HepG2 (cell line): ENCODE results near the gene DGAT2. TPM values are rescaled to one million over a fixed set of nuclear protein-coding genes. Genes with fewer than 3 reads are reported as not detected.

Experiments
- DR1 ChIP-seq: sonication (generic); formaldehyde crosslinking; IDR thresholded peaks from 2 replicates; pipeline ENCODE4 v1.8.0; 2021; ENCODE audit warnings: mild to moderate bottlenecking, missing genetic modification reagents, inconsistent platforms
- KDM5B ChIP-seq: sonication (generic); formaldehyde crosslinking; IDR thresholded peaks from 2 replicates; pipeline ENCODE4 v1.4.0; 2020; ENCODE audit warnings: missing genetic modification reagents, mild to moderate bottlenecking, borderline replicate concordance
- MXD4 ChIP-seq: IDR thresholded peaks from 2 replicates; pipeline ENCODE4 v1.6.1; 2016; ENCODE audit warnings: mild to moderate bottlenecking, missing biosample characterization, missing genetic modification reagents
- NFE2L1 ChIP-seq: sonication (generic); formaldehyde crosslinking; IDR thresholded peaks from 2 replicates; pipeline ENCODE4 v1.4.0; 2020; ENCODE audit warnings: missing genetic modification reagents, mild to moderate bottlenecking, borderline replicate concordance
- ZNF775 ChIP-seq: sonication (generic); formaldehyde crosslinking; IDR thresholded peaks from 2 replicates; pipeline ENCODE4 v1.4.0; 2020; ENCODE audit warnings: missing genetic modification reagents, mild to moderate bottlenecking, moderate library complexity, borderline replicate concordance
- ZSCAN25 ChIP-seq: sonication (generic); formaldehyde crosslinking; IDR thresholded peaks from 2 replicates; pipeline ENCODE4 v1.8.0; 2022; ENCODE audit warnings: mild to moderate bottlenecking, missing genetic modification reagents
- polyA plus RNA-seq, 8 experiments: library from polyadenylated mRNA; depleted of rRNA in 3 of 8; stranded (reverse) in 7 of 8; unstranded in 1 of 8; fragments of >200 nt; fragmentation: Illumina TruSeq in 4 of 8; extraction: Trizol in 4 of 8; gene quantifications; 2 replicates each; pipeline versions ENCODE4 v1.2.1 to v1.2.3, GENCODE V29; 2011 to 2016; ENCODE audit warnings: low read depth in 4 of 8, missing spikeins in 1 of 8, mixed read lengths in 1 of 8; ENCODE audit not compliant: insufficient read depth in 1 of 8
- total RNA-seq, 5 experiments: library from RNA; depleted of rRNA; stranded (reverse); fragments of >200 nt; fragmentation: Illumina TruSeq; extraction: Trizol; gene quantifications; 2 replicates each; pipeline ENCODE4 v1.2.3, GENCODE V29; 2016; ENCODE audit warnings: low read depth in 1 of 5
- TF ChIP-seq, protein P1 (sequence below): sonication (generic); formaldehyde crosslinking; IDR thresholded peaks from 2 replicates; pipeline ENCODE4 v1.4.0; 2020; ENCODE audit warnings: missing genetic modification reagents, borderline replicate concordance
- TF ChIP-seq, protein P2 (sequence below): sonication (generic); formaldehyde crosslinking; conservative IDR thresholded peaks from 2 replicates; pipeline ENCODE4 v1.4.0; 2020; ENCODE audit warnings: missing genetic modification reagents
- TF ChIP-seq, protein P3 (sequence below): sonication (generic); formaldehyde crosslinking; IDR thresholded peaks from 2 replicates; pipeline ENCODE4 v1.4.0; 2020; ENCODE audit warnings: missing genetic modification reagents
- TF ChIP-seq, protein P4 (sequence below): sonication (generic); formaldehyde crosslinking; IDR thresholded peaks from 2 replicates; pipeline ENCODE4 v1.8.1; 2023; ENCODE audit warnings: mild to moderate bottlenecking, inconsistent platforms, moderate library complexity, missing genetic modification reagents, borderline replicate concordance
- TF ChIP-seq, protein P5 (sequence below), 2 experiments: IDR thresholded peaks; 2 replicates each; pipeline ENCODE4 v1.6.1; 2011 to 2012; ENCODE audit warnings: low read length in 2 of 2, borderline replicate concordance in 1 of 2, low read depth in 1 of 2, mild to moderate bottlenecking in 1 of 2, moderate library complexity in 1 of 2

The DGAT2 gene
- total and polyA plus RNA-seq, 2 of the 13 experiments (the other 11 are each of a cell fraction or from before 2014, with no cell fraction given), result 39.0 to 65.6 TPM

DNA sequence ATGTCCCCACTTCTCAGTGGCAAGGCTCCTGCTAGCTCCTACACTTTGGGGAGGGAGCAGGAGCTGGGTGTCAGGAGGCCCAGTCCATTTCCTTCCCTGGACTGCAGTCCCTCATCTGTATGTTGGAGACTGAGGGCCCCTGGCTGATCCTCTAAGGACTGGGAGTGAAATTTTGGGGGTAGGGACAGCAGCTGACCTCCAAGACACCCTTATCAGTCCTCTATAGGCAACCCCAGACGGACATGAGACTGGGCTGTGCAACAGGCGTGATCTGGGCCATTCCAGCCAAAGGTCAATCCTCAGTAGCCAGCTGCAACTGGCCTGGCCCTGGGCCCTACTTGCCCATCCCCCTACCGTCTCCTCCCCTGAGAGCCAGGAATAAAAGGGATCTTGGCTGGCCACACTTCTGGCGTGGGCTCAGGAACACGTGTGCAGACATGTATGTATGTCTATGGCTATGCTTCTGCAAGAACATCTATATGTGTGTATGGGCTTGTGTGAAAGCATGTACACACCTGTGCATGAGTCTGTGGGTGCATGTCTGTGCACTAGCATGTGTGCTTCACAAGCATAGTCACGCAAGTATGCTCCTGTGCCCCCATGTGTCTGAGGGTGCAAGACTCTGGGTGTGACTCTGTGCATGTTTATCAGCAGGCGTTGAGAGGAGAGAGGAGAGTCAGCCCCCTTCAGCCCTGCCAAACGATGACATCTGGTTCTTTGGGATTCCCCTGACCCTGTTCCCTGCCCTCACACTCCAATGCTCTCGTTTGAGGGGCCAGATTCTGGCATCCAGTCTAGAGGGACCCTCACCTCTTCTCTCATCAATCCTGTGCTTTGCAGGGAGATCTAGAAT lies 24.6 kb upstream of the DGAT2 start (continued):
- TF ChIP-seq NFE2L1 (CRISPR knock-in tag) (0 out of 2 replicates have a peak, but pooled peaks have one; percentile 30), ZSCAN25 (CRISPR knock-in tag) (peak; percentile 41; the same call in 1 of the 2 replicates), ZNF775 (no peak), MXD4 (CRISPR knock-in tag) (no peak), KDM5B (CRISPR knock-in tag) (peak; percentile 44; the same call in 1 of the 2 replicates), DR1 (CRISPR knock-in tag) (no peak)
- TF ChIP-seq, protein P1, sequence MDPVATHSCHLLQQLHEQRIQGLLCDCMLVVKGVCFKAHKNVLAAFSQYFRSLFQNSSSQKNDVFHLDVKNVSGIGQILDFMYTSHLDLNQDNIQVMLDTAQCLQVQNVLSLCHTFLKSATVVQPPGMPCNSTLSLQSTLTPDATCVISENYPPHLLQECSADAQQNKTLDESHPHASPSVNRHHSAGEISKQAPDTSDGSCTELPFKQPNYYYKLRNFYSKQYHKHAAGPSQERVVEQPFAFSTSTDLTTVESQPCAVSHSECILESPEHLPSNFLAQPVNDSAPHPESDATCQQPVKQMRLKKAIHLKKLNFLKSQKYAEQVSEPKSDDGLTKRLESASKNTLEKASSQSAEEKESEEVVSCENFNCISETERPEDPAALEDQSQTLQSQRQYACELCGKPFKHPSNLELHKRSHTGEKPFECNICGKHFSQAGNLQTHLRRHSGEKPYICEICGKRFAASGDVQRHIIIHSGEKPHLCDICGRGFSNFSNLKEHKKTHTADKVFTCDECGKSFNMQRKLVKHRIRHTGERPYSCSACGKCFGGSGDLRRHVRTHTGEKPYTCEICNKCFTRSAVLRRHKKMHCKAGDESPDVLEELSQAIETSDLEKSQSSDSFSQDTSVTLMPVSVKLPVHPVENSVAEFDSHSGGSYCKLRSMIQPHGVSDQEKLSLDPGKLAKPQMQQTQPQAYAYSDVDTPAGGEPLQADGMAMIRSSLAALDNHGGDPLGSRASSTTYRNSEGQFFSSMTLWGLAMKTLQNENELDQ (CRISPR knock-in tag), result no peak
- TF ChIP-seq, protein P2, sequence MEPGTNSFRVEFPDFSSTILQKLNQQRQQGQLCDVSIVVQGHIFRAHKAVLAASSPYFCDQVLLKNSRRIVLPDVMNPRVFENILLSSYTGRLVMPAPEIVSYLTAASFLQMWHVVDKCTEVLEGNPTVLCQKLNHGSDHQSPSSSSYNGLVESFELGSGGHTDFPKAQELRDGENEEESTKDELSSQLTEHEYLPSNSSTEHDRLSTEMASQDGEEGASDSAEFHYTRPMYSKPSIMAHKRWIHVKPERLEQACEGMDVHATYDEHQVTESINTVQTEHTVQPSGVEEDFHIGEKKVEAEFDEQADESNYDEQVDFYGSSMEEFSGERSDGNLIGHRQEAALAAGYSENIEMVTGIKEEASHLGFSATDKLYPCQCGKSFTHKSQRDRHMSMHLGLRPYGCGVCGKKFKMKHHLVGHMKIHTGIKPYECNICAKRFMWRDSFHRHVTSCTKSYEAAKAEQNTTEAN, result no peak
- TF ChIP-seq, protein P3, sequence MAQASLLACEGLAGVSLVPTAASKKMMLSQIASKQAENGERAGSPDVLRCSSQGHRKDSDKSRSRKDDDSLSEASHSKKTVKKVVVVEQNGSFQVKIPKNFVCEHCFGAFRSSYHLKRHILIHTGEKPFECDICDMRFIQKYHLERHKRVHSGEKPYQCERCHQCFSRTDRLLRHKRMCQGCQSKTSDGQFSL (CRISPR knock-in tag), result no peak
- TF ChIP-seq, protein P4, sequence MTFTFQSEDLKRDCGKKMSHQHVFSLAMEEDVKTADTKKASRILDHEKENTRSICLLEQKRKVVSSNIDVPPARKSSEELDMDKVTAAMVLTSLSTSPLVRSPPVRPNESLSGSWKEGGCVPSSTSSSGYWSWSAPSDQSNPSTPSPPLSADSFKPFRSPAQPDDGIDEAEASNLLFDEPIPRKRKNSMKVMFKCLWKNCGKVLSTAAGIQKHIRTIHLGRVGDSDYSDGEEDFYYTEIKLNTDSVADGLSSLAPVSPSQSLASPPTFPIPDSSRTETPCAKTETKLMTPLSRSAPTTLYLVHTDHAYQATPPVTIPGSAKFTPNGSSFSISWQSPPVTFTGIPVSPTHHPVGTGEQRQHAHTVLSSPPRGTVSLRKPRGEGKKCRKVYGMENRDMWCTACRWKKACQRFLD (CRISPR knock-in tag), result no peak
- TF ChIP-seq, protein P5, sequence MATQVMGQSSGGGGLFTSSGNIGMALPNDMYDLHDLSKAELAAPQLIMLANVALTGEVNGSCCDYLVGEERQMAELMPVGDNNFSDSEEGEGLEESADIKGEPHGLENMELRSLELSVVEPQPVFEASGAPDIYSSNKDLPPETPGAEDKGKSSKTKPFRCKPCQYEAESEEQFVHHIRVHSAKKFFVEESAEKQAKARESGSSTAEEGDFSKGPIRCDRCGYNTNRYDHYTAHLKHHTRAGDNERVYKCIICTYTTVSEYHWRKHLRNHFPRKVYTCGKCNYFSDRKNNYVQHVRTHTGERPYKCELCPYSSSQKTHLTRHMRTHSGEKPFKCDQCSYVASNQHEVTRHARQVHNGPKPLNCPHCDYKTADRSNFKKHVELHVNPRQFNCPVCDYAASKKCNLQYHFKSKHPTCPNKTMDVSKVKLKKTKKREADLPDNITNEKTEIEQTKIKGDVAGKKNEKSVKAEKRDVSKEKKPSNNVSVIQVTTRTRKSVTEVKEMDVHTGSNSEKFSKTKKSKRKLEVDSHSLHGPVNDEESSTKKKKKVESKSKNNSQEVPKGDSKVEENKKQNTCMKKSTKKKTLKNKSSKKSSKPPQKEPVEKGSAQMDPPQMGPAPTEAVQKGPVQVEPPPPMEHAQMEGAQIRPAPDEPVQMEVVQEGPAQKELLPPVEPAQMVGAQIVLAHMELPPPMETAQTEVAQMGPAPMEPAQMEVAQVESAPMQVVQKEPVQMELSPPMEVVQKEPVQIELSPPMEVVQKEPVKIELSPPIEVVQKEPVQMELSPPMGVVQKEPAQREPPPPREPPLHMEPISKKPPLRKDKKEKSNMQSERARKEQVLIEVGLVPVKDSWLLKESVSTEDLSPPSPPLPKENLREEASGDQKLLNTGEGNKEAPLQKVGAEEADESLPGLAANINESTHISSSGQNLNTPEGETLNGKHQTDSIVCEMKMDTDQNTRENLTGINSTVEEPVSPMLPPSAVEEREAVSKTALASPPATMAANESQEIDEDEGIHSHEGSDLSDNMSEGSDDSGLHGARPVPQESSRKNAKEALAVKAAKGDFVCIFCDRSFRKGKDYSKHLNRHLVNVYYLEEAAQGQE (IDR thresholded peaks at IDR 0.05; ENCODE audit: borderline replicate concordance in 1 of 2, low read depth in 1 of 2, low read length in 2 of 2), result no peak
